ENCODE results near the gene NT5C2.

- TF ChIP-seq SNAI2 (CRISPR knock-in tag; IDR thresholded peaks at IDR 0.05) (no peak), CSRNP3 (CRISPR knock-in tag; IDR thresholded peaks at IDR 0.05) (no peak), PPARA (CRISPR knock-in tag; IDR thresholded peaks at IDR 0.05; ENCODE audit: borderline replicate concordance) (no peak), TOX (CRISPR knock-in tag; IDR thresholded peaks at IDR 0.05; ENCODE audit: borderline replicate concordance) (no peak), ZFP3 (CRISPR knock-in tag; IDR thresholded peaks at IDR 0.05) (no peak), ZFP30 (CRISPR knock-in tag; IDR thresholded peaks at IDR 0.05) (no peak), PATZ1 (CRISPR knock-in tag; IDR thresholded peaks at IDR 0.05; ENCODE audit: borderline replicate concordance) (no peak), BACH2 (CRISPR knock-in tag; IDR thresholded peaks at IDR 0.05; ENCODE audit: borderline replicate concordance) (no peak), CREB5 (CRISPR knock-in tag; IDR thresholded peaks at IDR 0.05; ENCODE audit: low read depth) (no peak), ESRRG (CRISPR knock-in tag; IDR thresholded peaks at IDR 0.05) (no peak), GLIS3 (CRISPR knock-in tag; IDR thresholded peaks at IDR 0.05) (no peak), ARNTL (CRISPR knock-in tag; IDR thresholded peaks at IDR 0.05; ENCODE audit: borderline replicate concordance, low read depth) (no peak), RARB (CRISPR knock-in tag; IDR thresholded peaks at IDR 0.05) (no peak), TCF4 (CRISPR knock-in tag; IDR thresholded peaks at IDR 0.05; ENCODE audit: borderline replicate concordance) (no peak)
Observed at GRCh38 chr10:103114876-103115275, 78.2 kb downstream of the NT5C2 start.
